Neural progenitor cell (in vitro differentiated cells): ENCODE data around the gene C1QL2. TPM values are rescaled to one million over a fixed set of nuclear protein-coding genes. Genes with fewer than 3 reads are reported as not detected.

Source experiments
- DNase-seq: peaks from one replicate; pipeline ENCODE4 v3.0.0-alpha.2; 2016; ENCODE audit warnings: low spot score
- H2AFZ ChIP-seq: fragments of 200-600 bp; sonication (generic); replicated peaks from 2 replicates; pipeline ENCODE4 v1.6.1; 2016; ENCODE audit warnings: antibody characterized with exemption
- H3F3A ChIP-seq: fragments of 200-600 bp; sonication (generic); 2 replicates; pipeline ENCODE4 v1.6.1; 2016; ENCODE audit warnings: antibody characterized with exemption, low read depth
- H3K27ac ChIP-seq: fragments of 200-600 bp; sonication (generic); 2 replicates; pipeline ENCODE4 v1.5.1; 2016; ENCODE audit warnings: mild to moderate bottlenecking
- H3K27me3 ChIP-seq: fragments of 200-600 bp; sonication (generic); 2 replicates; pipeline ENCODE4 v1.6.1; 2016; ENCODE audit warnings: mild to moderate bottlenecking, moderate library complexity
- H3K36me3 ChIP-seq: fragments of 200-600 bp; sonication (generic); 2 replicates; pipeline ENCODE4 v1.5.1; 2016
- H3K4me1 ChIP-seq: fragments of 200-600 bp; sonication (generic); 2 replicates; pipeline ENCODE4 v1.6.1; 2016; ENCODE audit warnings: mixed run types
- H3K4me2 ChIP-seq: fragments of 200-600 bp; sonication (generic); 2 replicates; pipeline ENCODE4 v1.6.1; 2016
- H3K4me3 ChIP-seq: fragments of 200-600 bp; sonication (generic); 2 replicates; pipeline ENCODE4 v1.5.1; 2016
- H3K79me2 ChIP-seq: fragments of 200-600 bp; sonication (generic); 2 replicates; pipeline ENCODE4 v1.6.1; 2016; ENCODE audit warnings: low read depth
- H3K9ac ChIP-seq: fragments of 200-600 bp; sonication (generic); 2 replicates; pipeline ENCODE4 v1.6.1; 2016
- H3K9me3 ChIP-seq: fragments of 200-600 bp; sonication (generic); 2 replicates; pipeline ENCODE4 v1.5.1; 2016; ENCODE audit warnings: low read depth
- H4K20me1 ChIP-seq: fragments of 200-600 bp; sonication (generic); 2 replicates; pipeline ENCODE4 v1.6.1; 2016; ENCODE audit warnings: low read depth
- H3K27ac Mint-ChIP-seq: 3 replicates; pipeline ENCODE4 v1.8.0; 2021; ENCODE audit warnings: mixed read lengths
- H3K27me3 Mint-ChIP-seq: 2 replicates; pipeline ENCODE4 v1.8.0; 2022; ENCODE audit warnings: low read depth, mild to moderate bottlenecking, inconsistent platforms, moderate library complexity, mixed read lengths; ENCODE audit not compliant: insufficient read depth
- H3K36me3 Mint-ChIP-seq: 3 replicates; pipeline ENCODE4 v1.8.0; 2021; ENCODE audit warnings: mixed read lengths
- H3K4me1 Mint-ChIP-seq: 3 replicates; pipeline ENCODE4 v1.8.0; 2021; ENCODE audit warnings: mixed read lengths
- H3K4me3 Mint-ChIP-seq: 3 replicates; pipeline ENCODE4 v1.8.0; 2021; ENCODE audit warnings: mild to moderate bottlenecking, moderate library complexity, mixed read lengths
- H3K9me3 Mint-ChIP-seq: 3 replicates; pipeline ENCODE4 v1.8.0; 2020; ENCODE audit warnings: mixed read lengths
- EZH2 ChIP-seq: fragments of 200-600 bp; sonication (generic); IDR thresholded peaks from 2 replicates; pipeline ENCODE4 v1.6.1; 2017; ENCODE audit warnings: antibody characterized with exemption, mild to moderate bottlenecking, moderate library complexity
- EZH2phosphoT487 ChIP-seq: fragments of 200-600 bp; sonication (generic); IDR thresholded peaks from 2 replicates; pipeline ENCODE4 v1.6.1; 2017; ENCODE audit warnings: antibody characterized with exemption
- total RNA-seq: library from RNA; depleted of rRNA; stranded (reverse); fragments of >200 nt; gene quantifications from 2 replicates; pipeline ENCODE4 v1.2.3, GENCODE V29; 2015; ENCODE audit warnings: low replicate concordance
- TF ChIP-seq, protein P1 (sequence below): fragments of 200-600 bp; sonication (generic); IDR thresholded peaks from 2 replicates; pipeline ENCODE4 v1.5.1; 2017; ENCODE audit warnings: antibody characterized with exemption, mild to moderate bottlenecking

C1QL2 gene
- total RNA-seq, 1 donor from 2014 or later, result not detected

DNA sequence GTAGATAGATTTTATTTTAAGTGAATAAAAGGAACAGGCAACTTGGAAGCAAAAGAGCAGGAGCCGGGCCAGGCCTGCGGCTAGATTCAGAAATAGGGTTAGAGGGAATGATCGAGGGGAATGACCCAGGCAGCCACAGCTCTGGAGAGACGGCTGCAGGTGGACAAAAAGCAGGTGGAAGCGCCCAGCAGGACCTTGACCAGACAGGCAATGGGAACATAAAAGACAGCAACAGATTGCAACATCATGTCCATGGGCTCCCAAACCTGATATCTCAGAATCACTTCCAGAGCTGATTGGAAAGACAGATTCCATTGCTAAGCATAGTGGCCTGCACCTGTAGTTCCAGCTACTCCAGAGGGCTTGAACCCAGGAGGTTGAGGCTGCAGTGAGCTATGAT is 36.5 kb upstream of the C1QL2 start:
- no peak overlapping the region for H3K4me2 ChIP-seq
- Mint-ChIP-seq H3K4me1 (peaks cover 17% of the 10 kb centered on the region), H3K27ac (no peak overlapping the region), H3K4me3 (no peak overlapping the region), H3K27me3 (peaks cover 13% of the 10 kb centered on the region), H3K36me3 (no peaks in the 10 kb centered on the region), H3K9me3 (peaks cover 2% of the 10 kb centered on the region)
- no peaks in the 10 kb centered on the region for H3K36me3 ChIP-seq
- peaks cover 21% of the 10 kb centered on the region for H3K27me3 ChIP-seq
- TF ChIP-seq, protein P1, sequence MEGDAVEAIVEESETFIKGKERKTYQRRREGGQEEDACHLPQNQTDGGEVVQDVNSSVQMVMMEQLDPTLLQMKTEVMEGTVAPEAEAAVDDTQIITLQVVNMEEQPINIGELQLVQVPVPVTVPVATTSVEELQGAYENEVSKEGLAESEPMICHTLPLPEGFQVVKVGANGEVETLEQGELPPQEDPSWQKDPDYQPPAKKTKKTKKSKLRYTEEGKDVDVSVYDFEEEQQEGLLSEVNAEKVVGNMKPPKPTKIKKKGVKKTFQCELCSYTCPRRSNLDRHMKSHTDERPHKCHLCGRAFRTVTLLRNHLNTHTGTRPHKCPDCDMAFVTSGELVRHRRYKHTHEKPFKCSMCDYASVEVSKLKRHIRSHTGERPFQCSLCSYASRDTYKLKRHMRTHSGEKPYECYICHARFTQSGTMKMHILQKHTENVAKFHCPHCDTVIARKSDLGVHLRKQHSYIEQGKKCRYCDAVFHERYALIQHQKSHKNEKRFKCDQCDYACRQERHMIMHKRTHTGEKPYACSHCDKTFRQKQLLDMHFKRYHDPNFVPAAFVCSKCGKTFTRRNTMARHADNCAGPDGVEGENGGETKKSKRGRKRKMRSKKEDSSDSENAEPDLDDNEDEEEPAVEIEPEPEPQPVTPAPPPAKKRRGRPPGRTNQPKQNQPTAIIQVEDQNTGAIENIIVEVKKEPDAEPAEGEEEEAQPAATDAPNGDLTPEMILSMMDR, result no peak
- TF ChIP-seq EZH2, result no peak
- no peak for TF ChIP-seq EZH2phosphoT487
- H3F3A ChIP-seq, result peaks cover 7% of the 10 kb centered on the region
- H3K4me3 ChIP-seq, result no peak overlapping the region
- H4K20me1 ChIP-seq, result no peaks in the 10 kb centered on the region
- no peak overlapping the region for H3K27ac ChIP-seq
- H3K9me3 ChIP-seq, result no peaks in the 10 kb centered on the region
- H3K79me2 ChIP-seq, result no peaks in the 10 kb centered on the region
- H3K4me1 ChIP-seq, result peaks cover 11% of the 10 kb centered on the region
- no peak overlapping the region for H2AFZ ChIP-seq
- H3K9ac ChIP-seq, result no peak overlapping the region
- no peak for DNase-seq

DNA sequence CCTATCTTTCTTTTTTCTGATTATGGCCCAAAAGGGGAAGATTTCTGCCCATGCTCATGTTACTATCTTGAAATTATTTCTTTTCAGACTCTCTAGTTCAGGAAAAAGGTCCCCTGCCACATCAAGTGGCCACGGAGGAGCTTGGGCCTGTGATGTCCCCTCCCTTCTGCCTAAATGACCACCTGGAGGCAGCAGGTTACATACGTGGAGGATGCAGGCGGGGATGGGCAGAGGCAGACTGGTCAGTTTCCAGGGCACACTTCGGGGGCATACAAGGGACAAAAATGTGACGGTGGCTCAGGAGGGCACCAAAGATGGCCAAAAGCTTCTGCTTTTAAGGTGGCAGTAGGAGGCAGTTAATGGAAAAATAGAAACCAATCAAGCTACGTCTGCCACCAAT is 34.3 kb upstream of the C1QL2 start:
- TF ChIP-seq EZH2 (no peak), EZH2phosphoT487 (no peak)
- TF ChIP-seq, protein P1, result no peak
- H3K4me1 ChIP-seq, result peaks cover 11% of the 10 kb centered on the region
- Mint-ChIP-seq H3K4me1 (peaks cover 17% of the 10 kb centered on the region), H3K4me3 (no peak overlapping the region), H3K36me3 (no peaks in the 10 kb centered on the region), H3K9me3 (peaks cover 2% of the 10 kb centered on the region), H3K27me3 (peaks cover 13% of the 10 kb centered on the region), H3K27ac (no peak overlapping the region)
- H2AFZ ChIP-seq, result no peak overlapping the region
- H3K4me3 ChIP-seq, result no peak overlapping the region
- no peak overlapping the region for H3K4me2 ChIP-seq
- no peaks in the 10 kb centered on the region for H3K9me3 ChIP-seq
- no peak overlapping the region for H3K9ac ChIP-seq
- H3F3A ChIP-seq, result peaks cover 7% of the 10 kb centered on the region
- no peaks in the 10 kb centered on the region for H4K20me1 ChIP-seq
- no peak overlapping the region for H3K27ac ChIP-seq
- H3K79me2 ChIP-seq, result no peaks in the 10 kb centered on the region
- H3K36me3 ChIP-seq, result no peaks in the 10 kb centered on the region
- DNase-seq, result no peak
- peaks cover 21% of the 10 kb centered on the region for H3K27me3 ChIP-seq

DNA sequence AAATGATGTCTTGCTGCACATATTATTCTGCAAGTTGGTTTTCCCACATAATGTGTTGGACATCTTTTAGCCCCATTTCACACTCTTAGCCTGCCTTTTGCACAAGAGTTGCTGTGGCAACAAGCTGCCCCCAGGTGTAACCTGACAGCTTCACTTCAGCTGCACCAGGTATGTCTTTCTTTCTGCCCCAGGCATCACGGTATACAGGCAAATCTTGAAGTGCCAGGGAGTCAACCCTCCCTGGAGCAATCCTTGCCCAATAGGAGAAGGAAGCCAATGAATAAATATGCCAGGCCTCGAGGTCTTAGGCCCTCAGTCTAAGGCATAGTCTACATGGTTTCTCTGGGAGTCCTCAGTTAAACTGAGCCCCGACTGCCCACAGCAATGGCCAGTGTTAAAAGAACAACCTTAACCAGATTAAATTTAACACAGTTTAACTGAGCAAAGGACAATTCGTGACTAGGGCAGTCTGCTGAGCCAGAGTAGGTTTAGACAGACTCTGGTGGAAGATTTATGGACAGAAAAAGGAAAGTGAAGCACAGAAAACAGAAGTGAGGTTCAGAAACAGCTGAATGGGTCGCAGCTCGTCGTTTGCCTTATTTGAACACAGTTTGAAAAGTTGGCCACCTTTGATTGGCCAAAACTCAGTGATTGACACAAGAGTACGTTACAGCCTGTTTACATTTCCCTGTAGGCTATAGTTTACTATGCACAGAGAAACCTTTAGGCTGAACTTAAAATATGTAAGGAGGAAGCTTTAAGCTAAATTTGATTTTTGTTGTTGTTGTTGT is 32.0 kb upstream of the C1QL2 start:
- Mint-ChIP-seq H3K27me3 (peaks cover 7% of the 10 kb centered on the region), H3K4me1 (no peaks in the 10 kb centered on the region), H3K27ac (no peak overlapping the region), H3K9me3 (peaks cover 2% of the 10 kb centered on the region), H3K36me3 (no peaks in the 10 kb centered on the region), H3K4me3 (no peak overlapping the region)
- Histone ChIP-seq H4K20me1 (no peaks in the 10 kb centered on the region), H3K9me3 (no peaks in the 10 kb centered on the region), H3K27ac (no peak overlapping the region), H3K9ac (no peak overlapping the region), H3K27me3 (peaks cover 5% of the 10 kb centered on the region), H3K4me1 (no peaks in the 10 kb centered on the region), H3F3A (no peaks in the 10 kb centered on the region), H3K4me3 (no peak overlapping the region), H3K79me2 (no peaks in the 10 kb centered on the region), H2AFZ (no peak overlapping the region), H3K4me2 (no peak overlapping the region), H3K36me3 (no peaks in the 10 kb centered on the region)
- TF ChIP-seq EZH2phosphoT487 (no peak), EZH2 (no peak)
- TF ChIP-seq, protein P1, result no peak
- DNase-seq, result no peak
